IMR-90 (cell line): ENCODE data around the gene CHRNB4. TPM values are rescaled to one million over a fixed set of nuclear protein-coding genes. Genes with fewer than 3 reads are reported as not detected.

Source experiments
- ATAC-seq: fragments of 200-7000 bp; cut with Tn5 transposase; 2 replicates; pipeline ENCODE4 v1.9.1; 2020; ENCODE audit warnings: low read depth, mild to moderate bottlenecking, moderate library complexity
- BruUV-seq: library from RNA; stranded (reverse); fragments of 400-500 nt; replicated peaks from 2 replicates; lab custom pipeline; 2021; lab: Mats Ljungman, UMichigan
- CTCF ChIA-PET: fragments of 300-600 bp; formaldehyde crosslinking; extraction: SDS; loops from one replicate; lab custom pipeline; 2021; ENCODE audit warnings: antibody characterized with exemption; lab: Yijun Ruan, JAX
- POLR2A ChIA-PET: fragments of 300-600 bp; sonication (Branson Sonifier 250); formaldehyde crosslinking; loops from one replicate; lab custom pipeline; 2022; ENCODE audit warnings: antibody characterized with exemption; ENCODE audit not compliant: unreplicated experiment; lab: Charles Lee
- DNase-seq: peaks from one replicate; pipeline ENCODE4 v3.0.0; 2013
- H2AFZ ChIP-seq: replicated peaks from 2 replicates; pipeline ENCODE3; 2013; ENCODE audit warnings: low read length, mild to moderate bottlenecking; ENCODE audit not compliant: poor library complexity
- H2AK5ac ChIP-seq: 2 replicates; pipeline ENCODE4 v1.6.1; 2013; ENCODE audit warnings: low read depth, low read length, inconsistent platforms
- H2AK9ac ChIP-seq: replicated peaks from 2 replicates; pipeline ENCODE3; 2013; ENCODE audit warnings: mild to moderate bottlenecking, low read depth, low read length, moderate library complexity; ENCODE audit not compliant: poor library complexity
- H2BK120ac ChIP-seq: 2 replicates; pipeline ENCODE4 v1.6.1; 2013; ENCODE audit warnings: low read depth, low read length, inconsistent platforms
- H2BK15ac ChIP-seq: 3 replicates; pipeline ENCODE4 v1.6.1; 2013; ENCODE audit warnings: low read depth, low read length, inconsistent platforms
- H2BK20ac ChIP-seq: 2 replicates; pipeline ENCODE4 v1.6.1; 2013; ENCODE audit warnings: low read depth, mild to moderate bottlenecking, inconsistent platforms, low read length, moderate library complexity
- H2BK5ac ChIP-seq: 2 replicates; pipeline ENCODE4 v1.6.1; 2013; ENCODE audit warnings: mild to moderate bottlenecking, low read depth, low read length, inconsistent platforms; ENCODE audit not compliant: poor library complexity, severe bottlenecking
- H3K14ac ChIP-seq: replicated peaks from 2 replicates; pipeline ENCODE4 v1.6.1; 2013; ENCODE audit warnings: low read depth, low read length, inconsistent platforms
- H3K18ac ChIP-seq: 2 replicates; pipeline ENCODE4 v1.6.1; 2013; ENCODE audit warnings: low read depth, low read length, control low read depth
- H3K23ac ChIP-seq: 2 replicates; pipeline ENCODE4 v1.6.1; 2013; ENCODE audit warnings: low read depth, low read length, inconsistent platforms
- H3K27ac ChIP-seq: 2 replicates; pipeline ENCODE4 v1.5.1; 2013; ENCODE audit warnings: mild to moderate bottlenecking, control low read depth, low read length; ENCODE audit not compliant: insufficient read depth
- H3K27me3 ChIP-seq: 2 replicates; pipeline ENCODE4 v1.6.1; 2013; ENCODE audit warnings: low read length; ENCODE audit not compliant: control insufficient read depth, insufficient read depth
- H3K36me3 ChIP-seq: 2 replicates; pipeline ENCODE4 v1.6.1; 2013; ENCODE audit warnings: low read length, mixed read lengths; ENCODE audit not compliant: control insufficient read depth, insufficient read depth
- H3K4ac ChIP-seq: 2 replicates; pipeline ENCODE4 v1.6.1; 2013; ENCODE audit warnings: low read depth, low read length, inconsistent platforms
- H3K4me1 ChIP-seq: 2 replicates; pipeline ENCODE4 v1.6.1; 2013; ENCODE audit warnings: low read length, mixed read lengths; ENCODE audit not compliant: control insufficient read depth, insufficient read depth
- H3K4me2 ChIP-seq: 2 replicates; pipeline ENCODE4 v1.6.1; 2013; ENCODE audit warnings: low read depth, mild to moderate bottlenecking, control low read depth, low read length, moderate library complexity
- H3K4me3 ChIP-seq: 2 replicates; pipeline ENCODE4 v1.5.1; 2013; ENCODE audit warnings: low read depth, mild to moderate bottlenecking, control low read depth, low read length, moderate library complexity; ENCODE audit not compliant: insufficient read depth
- H3K56ac ChIP-seq: 2 replicates; pipeline ENCODE4 v1.6.1; 2013; ENCODE audit warnings: low read length, inconsistent platforms; ENCODE audit not compliant: insufficient read depth; ENCODE audit errors: extremely low read depth
- H3K79me1 ChIP-seq, 2 experiments: 2 replicates each; pipeline ENCODE4 v1.6.1; 2013; ENCODE audit warnings: low read length in 2 of 2, inconsistent platforms in 1 of 2, low read depth in 1 of 2
- H3K9ac ChIP-seq: 2 replicates; pipeline ENCODE4 v1.6.1; 2013; ENCODE audit warnings: low read depth, low read length, control low read depth
- H3K9me1 ChIP-seq: 2 replicates; pipeline ENCODE4 v1.6.1; 2013; ENCODE audit warnings: low read length, inconsistent platforms; ENCODE audit not compliant: insufficient read depth
- H3K9me3 ChIP-seq: 2 replicates; pipeline ENCODE4 v1.6.1; 2013; ENCODE audit warnings: low read length; ENCODE audit not compliant: control insufficient read depth, insufficient read depth
- H4K20me1 ChIP-seq: 2 replicates; pipeline ENCODE4 v1.6.1; 2013; ENCODE audit warnings: low read length, inconsistent platforms; ENCODE audit not compliant: insufficient read depth
- H4K5ac ChIP-seq: 2 replicates; pipeline ENCODE4 v1.6.1; 2013; ENCODE audit warnings: mild to moderate bottlenecking, low read depth, low read length, control low read depth
- H4K8ac ChIP-seq, 2 experiments: 2 replicates each; pipeline ENCODE4 v1.6.1; 2013; ENCODE audit warnings: low read depth in 2 of 2, low read length in 2 of 2, control low read depth in 1 of 2, inconsistent platforms in 1 of 2
- H4K91ac ChIP-seq: 2 replicates; pipeline ENCODE4 v1.6.1; 2013; ENCODE audit warnings: low read depth, low read length, inconsistent platforms; ENCODE audit not compliant: insufficient read depth
- BHLHE40 ChIP-seq: fragments of 150-350 bp; IDR thresholded peaks from 2 replicates; pipeline ENCODE4 v1.6.1; 2016; ENCODE audit warnings: mild to moderate bottlenecking, low read depth, low read length
- CEBPB ChIP-seq: IDR thresholded peaks from 2 replicates; pipeline ENCODE4 v1.6.1; 2012; ENCODE audit warnings: low read depth, low read length, improper control_type of control experiment
- CHD1 ChIP-seq: IDR thresholded peaks from 2 replicates; pipeline ENCODE4 v1.6.1; 2012; ENCODE audit warnings: low read depth, low read length, improper control_type of control experiment
- ELK1 ChIP-seq: fragments of 150-350 bp; IDR thresholded peaks from 2 replicates; pipeline ENCODE4 v1.6.1; 2016; ENCODE audit warnings: low read depth, mild to moderate bottlenecking, low read length, moderate library complexity, borderline replicate concordance
- FOS ChIP-seq: fragments of 150-350 bp; IDR thresholded peaks from 2 replicates; pipeline ENCODE4 v1.6.1; 2016; ENCODE audit warnings: low read depth, low read length
- MAFK ChIP-seq: IDR thresholded peaks from 2 replicates; pipeline ENCODE4 v1.6.1; 2012; ENCODE audit warnings: low read depth, low read length, improper control_type of control experiment
- MAZ ChIP-seq: IDR thresholded peaks from 2 replicates; pipeline ENCODE4 v1.6.1; 2012; ENCODE audit warnings: low read depth, mild to moderate bottlenecking, low read length, improper control_type of control experiment, moderate library complexity, borderline replicate concordance
- MXI1 ChIP-seq: IDR thresholded peaks from 2 replicates; pipeline ENCODE4 v1.6.1; 2012; ENCODE audit warnings: low read depth, mild to moderate bottlenecking, low read length, moderate library complexity, borderline replicate concordance
- RAD21 ChIP-seq: IDR thresholded peaks from 2 replicates; pipeline ENCODE4 v1.6.1; 2012; ENCODE audit warnings: low read length, improper control_type of control experiment
- RCOR1 ChIP-seq: IDR thresholded peaks from 2 replicates; pipeline ENCODE4 v1.6.1; 2012; ENCODE audit warnings: mild to moderate bottlenecking, low read length, improper control_type of control experiment; ENCODE audit not compliant: insufficient replicate concordance
- RFX5 ChIP-seq: IDR thresholded peaks from 2 replicates; pipeline ENCODE4 v1.8.0; 2012; ENCODE audit warnings: low read depth, mild to moderate bottlenecking, low read length, moderate library complexity
- SMC3 ChIP-seq: fragments of 150-350 bp; IDR thresholded peaks from 2 replicates; pipeline ENCODE4 v1.6.1; 2016; ENCODE audit warnings: low read depth, mild to moderate bottlenecking, antibody characterized with exemption, low read length, moderate library complexity
- USF2 ChIP-seq: fragments of 150-350 bp; IDR thresholded peaks from 2 replicates; pipeline ENCODE4 v1.6.1; 2017; ENCODE audit warnings: mild to moderate bottlenecking, antibody characterized with exemption, low read length, low read depth
- WGBS, 2 experiments: methylation state at CpG; one replicate each; pipeline versions ENCODE4 v1.1.5 to v1.1.7; 2013; ENCODE audit warnings: missing lambda C conversion rate in 2 of 2; ENCODE audit not compliant: insufficient read length in 1 of 2; ENCODE audit errors: extremely low coverage in 2 of 2; 5-methylcytosine and 5-hydroxymethylcytosine counted together
- dilution Hi-C: fragments of 300-500 bp; cut with HindIII; formaldehyde crosslinking; loops from one replicate; pipeline ENCODE4 v1.14.3; 2018; ENCODE audit warnings: low sequenced_read_pairs; ENCODE audit not compliant: unreplicated experiment
- in situ Hi-C: fragments of 300-500 bp; cut with MboI; formaldehyde crosslinking; loops from 3 replicates; pipeline ENCODE4 v1.14.3; 2019; ENCODE audit warnings: low sequenced_read_pairs, inconsistent platforms, mixed read lengths
- intact Hi-C: fragments of 100-400 bp; cut with micrococcal nuclease; formaldehyde crosslinking; loops from 2 replicates; pipeline ENCODE4 v1.10.0; 2022
- polyA plus RNA-seq, 3 experiments: library from polyadenylated mRNA; depleted of rRNA; stranded (reverse); fragments of >200 nt; gene quantifications; 2 replicates each; pipeline ENCODE4 v1.2.3, GENCODE V29; 2012; ENCODE audit warnings: low replicate concordance in 1 of 3
- total RNA-seq: library from RNA; depleted of rRNA; stranded (reverse); fragments of >200 nt; gene quantifications from 2 replicates; pipeline ENCODE4 v1.2.3, GENCODE V29; 2012
- TF ChIP-seq, protein P1 (sequence below): conservative IDR thresholded peaks from 2 replicates; pipeline ENCODE4 v1.5.1; 2012; ENCODE audit warnings: mild to moderate bottlenecking, low read depth, low read length, improper control_type of control experiment

Gene CHRNB4
- total and polyA plus RNA-seq, 2 of the 4 experiments (the other 2 are of a cell fraction) = not detected

DNA sequence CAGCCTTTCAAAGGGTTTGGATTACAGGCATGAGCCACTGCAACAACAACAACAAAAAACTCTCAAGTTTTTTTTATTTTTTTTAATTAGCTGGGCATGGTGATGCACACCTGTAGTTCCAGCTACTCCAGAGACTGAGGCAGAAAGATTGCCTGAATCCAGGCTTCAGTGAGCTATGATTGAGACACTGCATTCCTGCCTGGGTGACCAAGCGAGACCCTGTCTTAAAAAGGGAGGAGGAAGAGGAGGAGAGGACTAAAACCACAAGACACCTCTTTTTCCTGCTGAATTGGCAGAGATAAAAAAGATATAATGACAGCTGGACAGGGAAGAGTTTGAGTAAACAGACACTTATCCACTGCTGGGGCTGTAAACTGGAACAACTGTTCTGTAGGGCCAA lies 22.7 kb upstream of the CHRNB4 start:
- DNase-seq (no peak), ATAC-seq (no peak)
- Histone ChIP-seq H3K4ac (no peak overlapping the region), H2BK120ac (no peak overlapping the region), H3K79me1 (no peaks in the 10 kb centered on the region), H2BK5ac (no peak overlapping the region), H3K14ac (no peak overlapping the region), H4K20me1 (no peaks in the 10 kb centered on the region), H4K91ac (no peak overlapping the region), H3K9me1 (no peaks in the 10 kb centered on the region), H3K4me2 (no peak overlapping the region), H4K5ac (no peak overlapping the region), H3K4me3 (no peak overlapping the region), H3K27ac (no peak overlapping the region), H3K27me3 (peaks cover 36% of the 10 kb centered on the region), H3K4me1 (no peaks in the 10 kb centered on the region), H3K9ac (no peak overlapping the region), H3K36me3 (no peaks in the 10 kb centered on the region), H2AFZ (no peak overlapping the region), H2BK15ac (no peak overlapping the region), H4K8ac (no peak overlapping the region), H2BK20ac (no peak overlapping the region), H2AK5ac (no peak overlapping the region), H3K56ac (no peak overlapping the region), H3K18ac (no peak overlapping the region), H2AK9ac (no peak overlapping the region), H3K23ac (no peak overlapping the region), H3K9me3 (no peaks in the 10 kb centered on the region)
- intact Hi-C loops = no loop called here
- BruUV-seq = no TSS peak
- dilution Hi-C loops = no loop called here
- WGBS, 2 experiments = no CpG with 5 or more reads among the region's 1 CpG
- CTCF ChIA-PET = interaction anchor here (0.6 kb wide), 1 partner anchor 174 kb away, joined by 3 read pairs; no protein-coding TSS in a partner anchor
- TF ChIP-seq BHLHE40 (no peak), SMC3 (no peak), CHD1 (no peak), ELK1 (no peak), CEBPB (no peak), RAD21 (no peak), USF2 (no peak), RCOR1 (no peak), MAZ (no peak), MAFK (no peak), RFX5 (no peak), MXI1 (no peak), FOS (no peak)
- TF ChIP-seq, protein P1, sequence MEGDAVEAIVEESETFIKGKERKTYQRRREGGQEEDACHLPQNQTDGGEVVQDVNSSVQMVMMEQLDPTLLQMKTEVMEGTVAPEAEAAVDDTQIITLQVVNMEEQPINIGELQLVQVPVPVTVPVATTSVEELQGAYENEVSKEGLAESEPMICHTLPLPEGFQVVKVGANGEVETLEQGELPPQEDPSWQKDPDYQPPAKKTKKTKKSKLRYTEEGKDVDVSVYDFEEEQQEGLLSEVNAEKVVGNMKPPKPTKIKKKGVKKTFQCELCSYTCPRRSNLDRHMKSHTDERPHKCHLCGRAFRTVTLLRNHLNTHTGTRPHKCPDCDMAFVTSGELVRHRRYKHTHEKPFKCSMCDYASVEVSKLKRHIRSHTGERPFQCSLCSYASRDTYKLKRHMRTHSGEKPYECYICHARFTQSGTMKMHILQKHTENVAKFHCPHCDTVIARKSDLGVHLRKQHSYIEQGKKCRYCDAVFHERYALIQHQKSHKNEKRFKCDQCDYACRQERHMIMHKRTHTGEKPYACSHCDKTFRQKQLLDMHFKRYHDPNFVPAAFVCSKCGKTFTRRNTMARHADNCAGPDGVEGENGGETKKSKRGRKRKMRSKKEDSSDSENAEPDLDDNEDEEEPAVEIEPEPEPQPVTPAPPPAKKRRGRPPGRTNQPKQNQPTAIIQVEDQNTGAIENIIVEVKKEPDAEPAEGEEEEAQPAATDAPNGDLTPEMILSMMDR = no peak
- POLR2A ChIA-PET = no interaction called here
- in situ Hi-C loops = no loop called here
